Measurements from ENCODE around the gene KLF16.

Gene KLF16

DNA sequence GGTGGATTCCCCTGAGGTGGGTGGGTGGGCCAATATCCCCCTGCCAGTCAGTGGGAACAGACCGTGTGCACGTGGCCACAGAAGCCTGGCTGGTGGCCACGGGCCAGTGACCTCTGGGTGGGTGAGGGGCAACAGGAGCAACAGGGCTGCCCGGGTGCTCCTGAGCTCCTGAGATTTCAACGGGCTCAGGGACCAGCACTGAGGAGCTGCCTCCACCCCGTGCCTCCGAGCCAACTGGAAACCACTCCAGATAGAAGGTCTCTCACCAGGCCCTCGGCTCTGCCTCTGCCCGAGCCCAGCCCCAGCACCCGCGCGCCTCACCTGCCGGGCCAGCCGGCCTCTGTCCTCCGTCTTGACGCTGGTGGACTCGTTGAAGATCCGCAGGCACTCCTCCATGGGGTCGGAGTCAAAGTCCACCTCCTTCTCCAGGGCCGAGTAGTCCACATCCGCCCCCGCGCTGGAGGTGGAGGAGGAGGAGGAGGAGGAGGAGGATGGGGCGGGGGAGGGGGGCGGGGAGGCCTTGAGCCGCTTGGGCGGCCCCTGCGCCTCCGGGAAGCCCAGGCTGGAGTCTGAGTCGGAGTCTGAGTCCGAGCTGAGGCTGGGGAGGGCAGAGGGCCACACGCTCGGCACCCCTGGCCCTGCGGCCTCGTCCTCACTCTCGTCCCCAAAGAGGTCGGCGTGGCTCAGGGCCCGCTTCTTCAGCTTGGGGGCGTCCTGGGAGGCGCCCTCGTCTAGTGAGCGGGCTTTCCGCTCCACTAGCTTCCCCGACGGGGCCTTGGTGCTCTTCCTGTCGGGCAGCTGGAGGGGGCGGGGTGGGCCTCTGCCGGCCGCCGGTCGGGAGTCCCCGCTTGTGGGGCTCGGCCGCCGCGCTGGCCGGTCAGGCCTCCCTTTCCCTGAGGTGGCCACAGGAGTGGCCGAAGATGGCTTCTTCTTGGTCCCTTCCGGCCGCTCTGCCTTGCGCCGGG lies 36.5 kb downstream of the KLF16 start:
- peaks cover 20% of the 10 kb centered on the region for H3K4me1 Mint-ChIP-seq
- no peaks in the 10 kb centered on the region for H3K27me3 Mint-ChIP-seq (ENCODE audit: low read depth, poor library complexity)
- peak; percentile 65 for DNase-seq
- H3K36me3 Mint-ChIP-seq (ENCODE audit: low read depth), result peaks cover 23% of the 10 kb centered on the region
- TF ChIP-seq, protein P1, sequence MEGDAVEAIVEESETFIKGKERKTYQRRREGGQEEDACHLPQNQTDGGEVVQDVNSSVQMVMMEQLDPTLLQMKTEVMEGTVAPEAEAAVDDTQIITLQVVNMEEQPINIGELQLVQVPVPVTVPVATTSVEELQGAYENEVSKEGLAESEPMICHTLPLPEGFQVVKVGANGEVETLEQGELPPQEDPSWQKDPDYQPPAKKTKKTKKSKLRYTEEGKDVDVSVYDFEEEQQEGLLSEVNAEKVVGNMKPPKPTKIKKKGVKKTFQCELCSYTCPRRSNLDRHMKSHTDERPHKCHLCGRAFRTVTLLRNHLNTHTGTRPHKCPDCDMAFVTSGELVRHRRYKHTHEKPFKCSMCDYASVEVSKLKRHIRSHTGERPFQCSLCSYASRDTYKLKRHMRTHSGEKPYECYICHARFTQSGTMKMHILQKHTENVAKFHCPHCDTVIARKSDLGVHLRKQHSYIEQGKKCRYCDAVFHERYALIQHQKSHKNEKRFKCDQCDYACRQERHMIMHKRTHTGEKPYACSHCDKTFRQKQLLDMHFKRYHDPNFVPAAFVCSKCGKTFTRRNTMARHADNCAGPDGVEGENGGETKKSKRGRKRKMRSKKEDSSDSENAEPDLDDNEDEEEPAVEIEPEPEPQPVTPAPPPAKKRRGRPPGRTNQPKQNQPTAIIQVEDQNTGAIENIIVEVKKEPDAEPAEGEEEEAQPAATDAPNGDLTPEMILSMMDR (IDR thresholded peaks at IDR 0.05), result no peak
- H3K9me3 Mint-ChIP-seq, result no peaks in the 10 kb centered on the region
- H3K4me3 Mint-ChIP-seq, result peak overlapping the region; percentile 52
- no peak overlapping the region for H3K27ac Mint-ChIP-seq

GRCh38 chr19:1825909-1826556 lies 37.3 kb downstream of the KLF16 start:
- H3K27me3 Mint-ChIP-seq (ENCODE audit: low read depth, poor library complexity), result no peaks in the 10 kb centered on the region
- no peak overlapping the region for H3K27ac Mint-ChIP-seq
- peaks cover 24% of the 10 kb centered on the region for H3K36me3 Mint-ChIP-seq (ENCODE audit: low read depth)

DNA sequence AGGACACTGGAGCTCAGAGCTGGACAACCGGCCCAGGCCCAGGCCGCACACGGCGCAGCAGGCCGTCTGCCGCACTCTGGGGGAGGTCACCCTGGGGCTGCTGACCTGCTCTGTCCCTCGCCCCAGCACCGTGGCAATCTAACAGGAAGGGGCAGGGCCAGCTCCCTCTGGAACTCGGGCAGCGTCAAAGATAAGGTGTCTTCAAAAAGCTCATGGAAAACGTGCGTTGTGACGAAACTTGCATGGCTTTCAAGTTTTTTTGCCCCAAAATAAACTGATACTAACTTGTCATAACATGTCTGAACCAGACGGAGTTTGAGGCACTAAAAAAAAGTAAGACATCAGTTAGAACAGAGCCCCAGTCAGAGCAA lies 39.1 kb downstream of the KLF16 start:
- no peak for DNase-seq
- Mint-ChIP-seq H3K9me3 (no peaks in the 10 kb centered on the region), H3K4me1 (peaks cover 27% of the 10 kb centered on the region), H3K36me3 (ENCODE audit: low read depth) (peaks cover 23% of the 10 kb centered on the region), H3K27me3 (ENCODE audit: low read depth, poor library complexity) (no peaks in the 10 kb centered on the region), H3K4me3 (no peak overlapping the region), H3K27ac (no peak overlapping the region)
- TF ChIP-seq, protein P1 (IDR thresholded peaks at IDR 0.05), result no peak

More at GRCh38 chr19:1825909-1826556, 37.3 kb downstream of the KLF16 start:
- Mint-ChIP-seq H3K9me3 (no peaks in the 10 kb centered on the region), H3K4me3 (peak overlapping the region; percentile 52), H3K4me1 (peaks cover 20% of the 10 kb centered on the region)
- TF ChIP-seq, protein P1 (IDR thresholded peaks at IDR 0.05), result peak; percentile 88
- DNase-seq, result peak; percentile 92

- H3K9me3 Mint-ChIP-seq, result no peaks in the 10 kb centered on the region
- no peak overlapping the region for H3K4me3 Mint-ChIP-seq
- peaks cover 23% of the 10 kb centered on the region for H3K36me3 Mint-ChIP-seq (ENCODE audit: low read depth)
- no peak for DNase-seq
- peaks cover 26% of the 10 kb centered on the region for H3K4me1 Mint-ChIP-seq
- H3K27me3 Mint-ChIP-seq (ENCODE audit: low read depth, poor library complexity), result no peaks in the 10 kb centered on the region
- TF ChIP-seq, protein P1 (IDR thresholded peaks at IDR 0.05), result no peak
- no peak overlapping the region for H3K27ac Mint-ChIP-seq
These were observed 39.7 kb downstream of the KLF16 start for GRCh38 chr19:1823539-1824251.

DNA sequence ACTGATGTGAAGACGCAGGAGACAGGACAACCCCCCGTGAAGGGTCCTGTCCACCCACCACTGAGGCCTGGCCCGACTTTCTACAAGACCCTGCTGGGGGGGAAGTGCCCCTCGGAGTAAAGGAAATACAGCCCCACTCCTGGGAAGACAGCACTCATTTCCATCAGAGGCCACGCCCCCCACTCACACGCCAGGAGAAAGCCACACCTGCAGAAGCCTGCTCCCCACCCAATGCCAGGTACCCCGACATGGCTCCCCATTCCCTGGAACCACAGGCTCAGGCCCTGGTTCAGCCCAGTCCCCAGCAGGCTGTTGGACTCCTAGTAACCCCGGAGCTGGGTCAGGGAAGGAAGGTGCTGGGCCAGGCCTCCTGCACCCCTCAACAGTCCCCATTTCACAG lies 40.4 kb downstream of the KLF16 start:
- TF ChIP-seq, protein P1 (IDR thresholded peaks at IDR 0.05), result no peak
- Mint-ChIP-seq H3K27me3 (ENCODE audit: low read depth, poor library complexity) (no peaks in the 10 kb centered on the region), H3K36me3 (ENCODE audit: low read depth) (peaks cover 23% of the 10 kb centered on the region), H3K27ac (no peak overlapping the region), H3K4me3 (no peak overlapping the region), H3K9me3 (no peaks in the 10 kb centered on the region), H3K4me1 (peaks cover 25% of the 10 kb centered on the region)
- DNase-seq, result no peak

Data from nephron progenitor cell (in vitro differentiated cells).